HEK293 (cell line): ENCODE results near the gene MORN1.

Source experiments
- BCL11B ChIP-seq: fragments of 450-650 bp; formaldehyde crosslinking; IDR thresholded peaks from 2 replicates; pipeline ENCODE4 v1.5.1; 2016; ENCODE audit warnings: low read depth, missing biosample characterization, missing genetic modification characterization
- CTCF ChIP-seq: fragments of 450-650 bp; formaldehyde crosslinking; IDR thresholded peaks from 2 replicates; pipeline ENCODE4 v1.5.1; 2016; ENCODE audit warnings: missing biosample characterization, missing genetic modification characterization
- ELK4 ChIP-seq: IDR thresholded peaks from 2 replicates; pipeline ENCODE4 v1.6.1; 2011; ENCODE audit warnings: mild to moderate bottlenecking, low read depth, low read length, borderline replicate concordance
- MEIS1 ChIP-seq: sonication (generic); formaldehyde crosslinking; IDR thresholded peaks from 2 replicates; pipeline ENCODE4 v1.8.1; 2022; ENCODE audit warnings: missing genetic modification reagents, mild to moderate bottlenecking, borderline replicate concordance
- SETDB1 ChIP-seq: IDR thresholded peaks from one replicate; pipeline ENCODE4 v1.6.1; 2017; ENCODE audit warnings: mild to moderate bottlenecking, low read length, moderate library complexity, mixed read lengths; ENCODE audit not compliant: insufficient read length
- ZNF274 ChIP-seq, 2 experiments: fragments of 200-500 bp in 1 of 2; fragments of 450-650 bp in 1 of 2; sonication (Bioruptor generic) in 1 of 2; formaldehyde crosslinking in 1 of 2; IDR thresholded peaks; 2 replicates each; pipeline versions ENCODE4 v1.5.1 to v1.6.1; 2014 to 2016; ENCODE audit warnings: borderline replicate concordance in 1 of 2, inconsistent platforms in 1 of 2, low read length in 1 of 2, missing biosample characterization in 1 of 2, missing genetic modification characterization in 1 of 2
- ZNF629 ChIP-seq: fragments of 450-650 bp; formaldehyde crosslinking; IDR thresholded peaks from 2 replicates; pipeline ENCODE4 v1.5.1; 2017; ENCODE audit warnings: missing biosample characterization, missing genetic modification characterization
- ZNF677 ChIP-seq: fragments of 450-650 bp; IDR thresholded peaks from 2 replicates; pipeline ENCODE4 v1.5.0; 2018; ENCODE audit warnings: missing biosample characterization, mild to moderate bottlenecking, missing genetic modification characterization, moderate library complexity
- ZSCAN18 ChIP-seq: fragments of 450-650 bp; formaldehyde crosslinking; IDR thresholded peaks from 2 replicates; pipeline ENCODE4 v1.5.1; 2016; ENCODE audit warnings: missing biosample characterization, missing genetic modification characterization

GRCh38 chr1:2384130-2384860 lies 7.1 kb downstream of the MORN1 start:
- TF ChIP-seq ZNF677 (tag by site-specific recombination) (no peak), CTCF (tag by site-specific recombination) (no peak), ZNF274 (IDR thresholded peaks at IDR 0.05; ENCODE audit: low read length) (no peak), ZNF274 (tag by site-specific recombination; IDR thresholded peaks at IDR 0.05; ENCODE audit: borderline replicate concordance) (no peak), SETDB1 (no peak), ZSCAN18 (no peak), MEIS1 (CRISPR knock-in tag) (no peak), BCL11B (tag by site-specific recombination) (no peak), ELK4 (no peak), ZNF629 (tag by site-specific recombination) (no peak)
